Body of pancreas (tissue), 4 donors: ENCODE data around the gene NT5M.

Experiments
- CTCF ChIP-seq, 7 experiments: fragments of 450-650 bp in 4 of 7; fragments of 200-600 bp in 3 of 7; sonication (generic) in 3 of 7; IDR thresholded peaks; one replicate each; pipeline ENCODE4 v1.5.1; 2016 to 2019; ENCODE audit warnings: antibody characterized with exemption in 7 of 7
- POLR2A ChIP-seq, 3 donors: fragments of 450-650 bp; IDR thresholded peaks; one replicate each; pipeline ENCODE4 v1.6.1; 2016; ENCODE audit warnings: antibody characterized with exemption in 3 of 3, mild to moderate bottlenecking in 2 of 3

- TF ChIP-seq CTCF (IDR thresholded peaks at IDR 0.05), result no peak
- TF ChIP-seq POLR2A (IDR thresholded peaks at IDR 0.05), result no peak
Measured at GRCh38 chr17:17289086-17289485, 14.1 kb upstream of the NT5M start.
